Activated T-helper 1 cell treated with anti-CD3 and anti-CD28 coated beads, Interleukin-12 subunit alpha, Interleukin-12 subunit beta, Interleukin-2, Interleukin-4 antibody, amounts not matched to agents 30 ng/mL and 10 ng/mL and 1 ng/mL, durations not matched to agents 14 hours and 24 hours and 36 hours (primary cell): ENCODE measurements around the gene WIPI1. TPM values are rescaled to one million over a fixed set of nuclear protein-coding genes. Genes with fewer than 3 reads are reported as not detected.
A peak's percentile ranks its signal among the peaks of the same experiment; 100 is the strongest.

Experiments
- DNase-seq: peaks from one replicate; pipeline ENCODE4 v3.0.0; 2021; ENCODE audit warnings: low spot score
- H3K27ac Mint-ChIP-seq: one replicate; pipeline ENCODE4 v1.8.0; 2021; ENCODE audit warnings: mild to moderate bottlenecking, mixed read lengths
- H3K27me3 Mint-ChIP-seq: one replicate; pipeline ENCODE4 v1.8.0; 2022; ENCODE audit warnings: mild to moderate bottlenecking, moderate library complexity, mixed read lengths; ENCODE audit not compliant: insufficient read depth
- H3K36me3 Mint-ChIP-seq: one replicate; pipeline ENCODE4 v1.8.0; 2021; ENCODE audit warnings: low read depth, mixed read lengths
- H3K4me1 Mint-ChIP-seq: one replicate; pipeline ENCODE4 v1.8.0; 2021; ENCODE audit warnings: low read depth, mixed read lengths
- H3K4me3 Mint-ChIP-seq: one replicate; pipeline ENCODE4 v1.8.0; 2021; ENCODE audit warnings: mild to moderate bottlenecking, moderate library complexity, mixed read lengths
- H3K9me3 Mint-ChIP-seq: one replicate; pipeline ENCODE4 v1.8.0; 2021; ENCODE audit warnings: mixed read lengths
- intact Hi-C: fragments of 100-400 bp; cut with micrococcal nuclease; formaldehyde crosslinking; loops from one replicate; pipeline ENCODE4 v1.15.1; 2024
- total RNA-seq: library from RNA; stranded (reverse); gene quantifications from 2 replicates; pipeline ENCODE4 v1.2.3, GENCODE V29; 2022

Gene WIPI1
- total RNA-seq, 1 donor from 2014 or later, result 11.5 TPM

- H3K27me3 Mint-ChIP-seq, result no peaks in the 10 kb centered on the region
- peak; percentile 99 for DNase-seq
- no peaks in the 10 kb centered on the region for H3K9me3 Mint-ChIP-seq
- H3K4me1 Mint-ChIP-seq, result peaks cover 70% of the 10 kb centered on the region
- intact Hi-C loops, result loop anchor here (1.0 to 2.0 kb wide), 5 partner anchors 21 to 422 kb away; partner anchors contain the start of genes AMZ2, KPNA2 and PRKAR1A
- H3K36me3 Mint-ChIP-seq, result peaks cover 8% of the 10 kb centered on the region
- peak overlapping the region; percentile 78 for H3K4me3 Mint-ChIP-seq
- H3K27ac Mint-ChIP-seq, result peak overlapping the region; percentile 85
Measured at GRCh38 chr17:68457539-68458259, 403 bp upstream of the WIPI1 start.

GRCh38 chr17:68456339-68457167, 743 bp downstream of the WIPI1 start:
- Mint-ChIP-seq H3K27me3 (no peaks in the 10 kb centered on the region), H3K4me3 (peak overlapping the region; percentile 89), H3K9me3 (no peaks in the 10 kb centered on the region), H3K4me1 (peaks cover 59% of the 10 kb centered on the region), H3K36me3 (peaks cover 11% of the 10 kb centered on the region), H3K27ac (peak overlapping the region; percentile 80)
- DNase-seq, result no peak
- intact Hi-C loops, result loop anchor here (1.0 to 2.0 kb wide), 5 partner anchors 20 to 421 kb away; partner anchors contain the start of genes AMZ2, KPNA2 and PRKAR1A

GRCh38 chr17:68455901-68456338, 1.4 kb downstream of the WIPI1 start:
- no peaks in the 10 kb centered on the region for H3K9me3 Mint-ChIP-seq
- peaks cover 53% of the 10 kb centered on the region for H3K4me1 Mint-ChIP-seq
- H3K36me3 Mint-ChIP-seq, result peaks cover 16% of the 10 kb centered on the region
- H3K4me3 Mint-ChIP-seq, result peak overlapping the region; percentile 89
- DNase-seq, result no peak
- no peak overlapping the region for H3K27ac Mint-ChIP-seq
- intact Hi-C loops, result loop anchor here (2.0 kb wide), 1 partner anchor 207 kb away; the partner anchor contains the start of gene AMZ2
- H3K27me3 Mint-ChIP-seq, result no peaks in the 10 kb centered on the region

- intact Hi-C loops, result no loop called here
- no peak for DNase-seq
- Mint-ChIP-seq H3K36me3 (peaks cover 26% of the 10 kb centered on the region), H3K27me3 (peaks cover 2% of the 10 kb centered on the region), H3K4me3 (no peak overlapping the region), H3K27ac (no peak overlapping the region), H3K9me3 (no peaks in the 10 kb centered on the region), H3K4me1 (peaks cover 37% of the 10 kb centered on the region)
Measured at GRCh38 chr17:68453991-68454665, 3.2 kb downstream of the WIPI1 start.

DNA sequence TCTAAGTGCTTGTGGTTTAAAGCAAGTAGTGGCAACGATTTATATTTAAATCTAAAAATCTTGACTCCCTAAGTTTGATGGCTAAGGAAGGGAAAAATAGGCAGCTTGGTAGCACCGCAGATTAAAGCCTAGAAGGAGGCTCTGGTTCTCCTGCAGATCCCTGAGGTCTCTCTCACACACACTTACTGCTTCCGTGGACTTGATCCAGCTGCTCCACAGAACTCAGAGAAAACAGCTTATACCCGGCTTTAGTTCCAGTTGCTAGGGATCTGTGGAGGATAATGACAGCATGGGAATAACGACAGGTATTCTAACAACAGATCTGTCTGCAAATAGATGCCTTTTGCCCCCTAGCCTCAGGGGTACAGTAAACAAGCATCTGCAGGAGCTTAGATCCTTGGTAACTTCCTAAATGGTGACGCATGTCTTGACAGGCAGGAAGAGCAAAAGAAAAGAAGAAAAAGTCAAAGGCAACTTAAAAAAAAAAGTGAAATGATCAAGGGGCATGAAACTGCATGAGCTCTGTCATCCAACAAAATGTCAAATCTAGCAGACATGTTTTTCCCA, 4.5 kb downstream of the WIPI1 start:
- no peak overlapping the region for H3K4me3 Mint-ChIP-seq
- intact Hi-C loops, result no loop called here
- peaks cover 2% of the 10 kb centered on the region for H3K27me3 Mint-ChIP-seq
- no peaks in the 10 kb centered on the region for H3K9me3 Mint-ChIP-seq
- H3K27ac Mint-ChIP-seq, result no peak overlapping the region
- no peak for DNase-seq
- peaks cover 34% of the 10 kb centered on the region for H3K36me3 Mint-ChIP-seq
- peaks cover 25% of the 10 kb centered on the region for H3K4me1 Mint-ChIP-seq

DNA sequence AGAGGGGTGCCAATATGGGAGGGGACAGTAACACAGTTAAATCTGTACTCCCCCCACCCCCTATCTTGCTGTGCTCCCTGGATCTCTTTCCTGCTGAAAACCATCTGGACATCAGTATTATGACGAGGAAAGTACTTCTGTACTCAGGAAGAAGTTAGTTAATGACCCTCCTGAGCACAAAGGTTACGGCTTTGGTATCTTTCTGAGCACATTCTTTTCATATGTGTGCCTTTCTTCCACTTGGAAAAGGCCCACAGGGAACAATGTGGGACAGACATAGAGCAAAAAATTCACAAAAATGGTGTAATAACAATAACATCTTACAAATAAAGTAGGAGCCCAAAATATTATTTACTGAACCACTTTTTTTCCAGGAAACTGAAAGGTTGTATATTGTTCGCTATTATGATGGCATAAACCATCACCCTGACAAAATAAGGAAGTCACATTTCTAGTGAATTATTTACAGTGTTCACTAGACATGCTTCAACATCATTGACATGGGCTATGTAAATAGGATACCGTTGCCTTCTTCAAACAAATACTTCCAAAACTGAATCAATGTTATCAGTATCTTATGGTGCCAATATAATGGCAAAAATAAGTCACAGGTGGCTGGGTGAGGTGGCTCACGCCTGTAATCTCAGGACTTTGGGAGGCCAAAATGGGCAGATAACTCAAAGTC, 5.5 kb downstream of the WIPI1 start:
- H3K27ac Mint-ChIP-seq, result no peak overlapping the region
- intact Hi-C loops, result no loop called here
- H3K27me3 Mint-ChIP-seq, result peaks cover 2% of the 10 kb centered on the region
- no peak overlapping the region for H3K4me3 Mint-ChIP-seq
- DNase-seq, result no peak
- peaks cover 22% of the 10 kb centered on the region for H3K4me1 Mint-ChIP-seq
- H3K9me3 Mint-ChIP-seq, result no peaks in the 10 kb centered on the region
- peaks cover 34% of the 10 kb centered on the region for H3K36me3 Mint-ChIP-seq

GRCh38 chr17:68450801-68451200, 6.5 kb downstream of the WIPI1 start:
- Mint-ChIP-seq H3K4me3 (no peak overlapping the region), H3K27me3 (peaks cover 2% of the 10 kb centered on the region), H3K36me3 (peaks cover 38% of the 10 kb centered on the region), H3K4me1 (peaks cover 12% of the 10 kb centered on the region), H3K27ac (no peak overlapping the region), H3K9me3 (no peaks in the 10 kb centered on the region)
- no peak for DNase-seq
- intact Hi-C loops, result no loop called here

DNA sequence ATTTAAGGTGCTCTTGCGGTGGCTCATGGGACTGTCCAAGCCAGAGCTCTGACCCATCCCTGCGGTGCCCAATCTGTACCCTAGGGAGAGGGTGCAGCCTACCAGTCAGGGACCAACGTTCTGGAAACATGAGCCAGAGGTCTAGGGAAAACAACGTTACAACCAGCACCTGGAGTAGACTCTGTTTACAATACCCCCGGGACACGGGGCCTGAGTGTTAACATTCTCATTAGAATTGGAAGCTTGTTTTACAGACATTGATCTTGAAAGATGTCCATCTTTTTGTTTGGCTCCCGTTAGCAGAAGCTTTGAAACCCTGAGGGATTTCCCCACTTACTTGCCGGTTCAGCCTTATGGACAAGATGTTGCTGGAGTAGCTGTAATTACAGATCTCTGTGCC, 6.9 kb downstream of the WIPI1 start:
- H3K27ac Mint-ChIP-seq, result no peak overlapping the region
- H3K4me3 Mint-ChIP-seq, result no peak overlapping the region
- DNase-seq, result no peak
- H3K9me3 Mint-ChIP-seq, result no peaks in the 10 kb centered on the region
- H3K36me3 Mint-ChIP-seq, result peaks cover 38% of the 10 kb centered on the region
- peaks cover 2% of the 10 kb centered on the region for H3K27me3 Mint-ChIP-seq
- intact Hi-C loops, result no loop called here
- peaks cover 8% of the 10 kb centered on the region for H3K4me1 Mint-ChIP-seq

DNA sequence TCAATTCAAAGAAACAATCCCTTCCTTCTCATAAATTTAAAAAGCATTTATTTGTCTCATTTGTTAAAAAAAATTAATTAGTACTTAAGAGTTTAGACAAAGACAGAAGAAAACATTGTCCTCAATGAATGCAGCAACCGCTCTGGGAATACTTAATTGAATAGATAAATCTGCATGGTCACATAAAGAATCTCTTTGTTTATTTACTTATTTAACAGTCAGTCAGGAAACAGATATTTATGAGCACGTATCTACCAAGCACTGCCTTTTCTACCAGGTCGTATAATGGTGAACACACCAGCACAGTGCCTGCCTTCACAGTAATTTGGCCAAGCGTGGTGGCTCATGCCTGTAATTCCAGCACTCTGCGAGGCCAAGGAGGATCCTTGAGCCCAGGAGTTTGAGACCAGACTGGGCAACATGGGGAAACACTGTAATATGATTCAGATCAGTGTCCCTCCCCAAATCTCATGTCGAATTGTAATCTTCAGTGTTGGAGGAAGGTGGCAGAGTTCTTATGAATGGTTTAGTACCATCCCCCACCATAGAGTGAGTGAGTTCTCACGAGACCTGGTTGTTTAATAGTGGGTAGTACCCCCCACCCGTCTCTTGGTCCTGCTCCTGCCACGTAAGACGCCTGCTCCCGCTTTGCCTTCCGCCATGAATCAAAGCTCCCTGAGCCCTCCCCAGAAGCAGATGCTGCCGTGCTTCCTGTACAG, 8.1 kb downstream of the WIPI1 start:
- Mint-ChIP-seq H3K9me3 (no peaks in the 10 kb centered on the region), H3K36me3 (peaks cover 40% of the 10 kb centered on the region), H3K4me3 (no peak overlapping the region)

DNA sequence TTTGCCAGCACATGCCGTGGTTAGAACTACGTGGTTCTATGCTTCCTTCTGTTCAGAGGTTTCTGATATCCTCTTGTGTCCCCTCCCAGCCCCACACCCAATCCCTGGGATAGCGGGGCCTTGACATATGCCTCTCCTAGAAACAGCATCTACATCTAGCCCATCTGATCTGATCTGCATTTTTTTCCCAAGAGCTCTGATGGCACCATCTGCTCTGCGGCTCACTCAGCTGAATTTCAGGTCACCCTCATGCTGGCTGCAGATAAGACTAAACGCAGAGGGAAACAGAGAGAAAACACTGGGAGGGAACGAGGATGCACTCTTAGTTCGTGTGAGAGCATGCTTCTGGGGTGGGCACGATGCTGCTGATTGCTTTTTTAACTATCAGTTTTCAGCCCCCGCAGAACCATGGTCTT, 10.7 kb downstream of the WIPI1 start:
- intact Hi-C loops, result no loop called here
- Mint-ChIP-seq H3K9me3 (no peaks in the 10 kb centered on the region), H3K36me3 (peaks cover 39% of the 10 kb centered on the region), H3K27me3 (peaks cover 2% of the 10 kb centered on the region), H3K27ac (no peak overlapping the region), H3K4me1 (peaks cover 2% of the 10 kb centered on the region), H3K4me3 (no peak overlapping the region)
- DNase-seq, result no peak

More for the DNA sequence above, 8.1 kb downstream of the WIPI1 start:
- peaks cover 2% of the 10 kb centered on the region for H3K27me3 Mint-ChIP-seq
- H3K27ac Mint-ChIP-seq, result no peak overlapping the region
- peaks cover 6% of the 10 kb centered on the region for H3K4me1 Mint-ChIP-seq
- intact Hi-C loops, result no loop called here
- no peak for DNase-seq

DNA sequence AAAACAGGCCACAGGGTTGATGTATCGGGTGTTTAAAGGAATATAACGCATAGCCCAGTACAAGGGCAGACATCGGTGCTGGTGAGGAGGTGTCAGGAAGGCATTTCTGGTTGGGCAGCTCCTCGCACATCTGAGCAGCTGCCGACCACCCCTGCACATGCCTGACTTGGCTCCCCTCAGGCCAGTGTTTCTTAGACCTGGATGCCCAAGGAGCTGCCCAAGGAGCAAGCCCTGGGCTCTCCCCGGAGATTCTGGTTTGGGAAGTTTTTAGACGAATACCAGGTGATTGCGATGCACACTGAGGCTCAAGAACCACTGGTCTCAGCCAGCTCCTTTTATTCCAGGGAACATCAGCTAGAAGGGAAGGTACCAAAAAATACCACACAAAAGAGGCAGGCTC, 11.6 kb downstream of the WIPI1 start:
- Mint-ChIP-seq H3K4me1 (peaks cover 12% of the 10 kb centered on the region), H3K9me3 (no peaks in the 10 kb centered on the region), H3K27me3 (peaks cover 2% of the 10 kb centered on the region), H3K27ac (no peak overlapping the region), H3K4me3 (no peak overlapping the region), H3K36me3 (peaks cover 31% of the 10 kb centered on the region)
- intact Hi-C loops, result no loop called here
- no peak for DNase-seq
